ENCODE data around the gene APLNR.

Gene APLNR

DNA sequence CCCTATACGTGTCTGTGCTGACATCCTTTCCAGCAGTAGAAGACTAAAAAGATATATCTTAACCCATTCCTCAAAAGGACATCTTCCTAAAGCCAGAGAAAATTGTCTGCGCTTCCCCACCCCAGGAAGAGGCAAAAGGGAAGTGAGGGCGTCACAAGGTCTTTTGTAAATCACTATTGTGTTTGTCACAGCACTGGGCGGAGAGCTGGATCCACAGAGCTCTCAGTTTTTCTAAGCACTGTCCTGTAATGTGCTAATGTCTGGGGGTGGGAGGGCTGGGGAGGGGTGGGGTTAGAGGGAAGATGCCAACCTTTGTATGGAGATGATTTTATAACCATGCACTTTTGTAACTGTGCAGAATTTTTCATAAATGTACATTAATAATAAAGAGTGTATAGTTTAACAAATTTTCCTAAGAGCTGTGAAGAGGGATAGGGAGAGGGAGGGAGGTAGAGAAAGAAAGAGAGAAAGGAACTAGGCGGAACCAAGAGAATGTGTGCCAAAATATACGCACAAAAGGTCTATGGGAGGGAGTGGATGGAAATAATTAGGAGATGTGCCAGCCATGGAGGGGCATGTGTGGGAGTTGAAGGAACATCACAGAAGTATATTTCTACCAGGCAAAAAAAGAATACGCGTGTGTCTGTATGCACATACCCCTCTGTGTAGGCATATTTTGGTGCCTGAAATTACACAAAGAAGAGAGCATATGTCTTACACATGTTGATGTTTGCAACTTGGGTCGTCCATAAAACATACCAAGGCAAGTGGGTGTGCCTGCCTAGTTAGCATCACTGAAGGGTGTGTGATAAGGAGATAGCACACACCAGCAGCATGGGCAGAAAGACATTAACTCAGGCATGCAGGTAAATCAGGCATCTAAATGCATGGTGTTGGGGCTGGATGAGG is 45.5 kb downstream of the APLNR start:
- Mint-ChIP-seq H3K27me3 (peaks cover 2% of the 10 kb centered on the region), H3K4me1 (no peaks in the 10 kb centered on the region), H3K9me3 (no peaks in the 10 kb centered on the region), H3K27ac (no peak overlapping the region), H3K4me3 (no peak overlapping the region), H3K36me3 (ENCODE audit: low read depth) (no peaks in the 10 kb centered on the region)
- DNase-seq (no peak), ATAC-seq (no peak)

DNA sequence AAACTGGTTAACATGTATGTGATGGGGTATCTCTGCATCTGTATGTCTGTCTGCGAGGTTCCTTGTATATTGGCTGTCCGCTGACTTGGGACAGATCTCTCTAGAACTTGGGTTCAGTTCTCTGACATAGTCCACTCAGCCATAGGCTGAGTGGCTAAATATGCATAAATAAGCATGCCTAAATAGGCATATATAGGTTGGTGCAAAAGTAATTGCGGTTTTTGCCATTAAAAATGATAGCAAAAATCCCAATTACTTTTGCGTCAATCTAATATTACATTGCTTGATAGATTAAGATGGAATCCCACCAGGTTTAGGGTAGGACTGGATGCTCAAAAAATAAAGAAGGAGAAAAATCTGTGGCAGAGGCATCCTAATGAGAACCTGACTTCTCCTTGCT is 46.5 kb downstream of the APLNR start:
- Mint-ChIP-seq H3K27ac (no peak overlapping the region), H3K4me1 (no peaks in the 10 kb centered on the region), H3K36me3 (ENCODE audit: low read depth) (no peaks in the 10 kb centered on the region), H3K27me3 (peaks cover 2% of the 10 kb centered on the region), H3K4me3 (no peak overlapping the region), H3K9me3 (no peaks in the 10 kb centered on the region)
- no peak for DNase-seq
- no peak for ATAC-seq
